Upper lobe of left lung (tissue), 6 donors: Measurements from ENCODE around the gene STAT5A. TPM values are rescaled to one million over a fixed set of nuclear protein-coding genes. Genes with fewer than 3 reads are reported as not detected.

Experiments used
- ATAC-seq, 2 donors: fragments of 200-7000 bp; cut with Tn5 transposase; one replicate each; pipeline ENCODE4 v1.9.1; 2022; ENCODE audit warnings: mild to moderate bottlenecking in 2 of 2, moderate library complexity in 2 of 2; ENCODE audit not compliant: low FRiP score in 2 of 2
- DNase-seq, 2 donors: peaks; one replicate each; pipeline ENCODE4 v3.0.0-alpha.2; 2019 to 2020
- H3K27ac ChIP-seq, 4 donors: fragments of 200-600 bp; sonication (generic); one replicate each; pipeline ENCODE4 v1.5.1; 2016 to 2019
- H3K27me3 ChIP-seq, 4 donors: fragments of 200-600 bp; sonication (generic); one replicate each; pipeline ENCODE4 v1.5.1; 2017 to 2019
- H3K36me3 ChIP-seq, 4 donors: fragments of 200-600 bp; sonication (generic); one replicate each; pipeline ENCODE4 v1.5.1; 2016 to 2019
- H3K4me1 ChIP-seq, 4 donors: fragments of 200-600 bp; sonication (generic); one replicate each; pipeline ENCODE4 v1.5.1; 2018 to 2019
- H3K4me3 ChIP-seq, 4 donors: fragments of 200-600 bp; sonication (generic); one replicate each; pipeline ENCODE4 v1.5.1; 2017 to 2019; ENCODE audit warnings: mild to moderate bottlenecking in 2 of 4, moderate library complexity in 1 of 4
- H3K9me3 ChIP-seq, 4 donors: fragments of 200-600 bp; sonication (generic); one replicate each; pipeline ENCODE4 v1.5.1; 2018 to 2019
- EP300 ChIP-seq, 4 donors: sonication (generic); formaldehyde crosslinking; IDR thresholded peaks; one replicate each; pipeline ENCODE4 v1.5.1; 2017; ENCODE audit warnings: antibody characterized with exemption in 4 of 4, control low read depth in 2 of 4
- POLR2A ChIP-seq, 4 donors: fragments of 450-650 bp; IDR thresholded peaks; one replicate each; pipeline ENCODE4 v1.5.1; 2016 to 2017; ENCODE audit warnings: antibody characterized with exemption in 4 of 4, mild to moderate bottlenecking in 2 of 4
- POLR2AphosphoS5 ChIP-seq, 2 donors: sonication (generic); formaldehyde crosslinking; IDR thresholded peaks; one replicate each; pipeline ENCODE4 v1.5.1; 2017; ENCODE audit warnings: antibody characterized with exemption in 2 of 2
- WGBS, 2 donors: methylation state at CpG; one replicate each; pipeline ENCODE4 v1.1.5; 2017 to 2018; 5-methylcytosine and 5-hydroxymethylcytosine counted together
- total RNA-seq, 6 donors: library from RNA; depleted of rRNA in 4 of 6; stranded (reverse); fragments of >200 nt in 4 of 6; gene quantifications; one replicate each; pipeline versions ENCODE4 v1.1.0 to v1.2.1, GENCODE V29; 2016 to 2021
- TF ChIP-seq, protein P1 (sequence below), 6 experiments: fragments of 450-650 bp in 4 of 6; fragments of 200-600 bp in 2 of 6; sonication (generic) in 2 of 6; IDR thresholded peaks; one replicate each; pipeline ENCODE4 v1.5.1; 2016 to 2019; ENCODE audit warnings: antibody characterized with exemption in 6 of 6
- donor health status: DM: no; HTN: no; CAD: no; lungs with moderate emphysema.
- donor health status: DM: no; HTN: yes; CAD: no; lungs with severe emphysema.

The STAT5A gene
- total RNA-seq, 6 donors from 2014 or later = 33.7 to 119 (median 70.3) TPM

DNA sequence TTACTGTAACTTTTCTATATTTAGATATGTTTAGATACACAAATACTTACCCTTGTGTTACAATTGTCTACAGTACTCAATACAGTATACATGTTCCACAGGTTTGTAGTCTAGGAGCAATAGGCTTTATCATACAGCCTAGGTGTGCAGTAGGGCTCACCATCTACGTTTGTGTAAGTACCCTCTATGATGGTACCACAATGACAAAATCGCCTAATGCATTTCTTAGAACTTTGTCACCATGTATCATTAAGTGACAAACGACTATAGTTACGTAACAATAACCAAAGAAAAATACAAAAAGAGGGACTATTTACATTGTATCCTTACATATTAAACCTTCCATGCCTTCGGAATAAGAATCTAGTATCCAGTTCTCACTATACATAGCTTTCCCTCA, 20.1 kb upstream of the STAT5A start:
- Histone ChIP-seq H3K36me3 (no peaks in the 10 kb centered on the region), H3K27me3 (no peaks in the 10 kb centered on the region), H3K4me1 (peaks cover under 1 to 52% (median 29%) of the 10 kb centered on the region in 4 donors), H3K27ac (no peak overlapping the region), H3K4me3 (no peak overlapping the region), H3K9me3 (no peaks in the 10 kb centered on the region)
- DNase-seq (no peak), ATAC-seq (no peak)
- 82 to 84% methylated on average over 5 of the region's 5 CpGs for WGBS, 2 donors
- TF ChIP-seq, protein P1, sequence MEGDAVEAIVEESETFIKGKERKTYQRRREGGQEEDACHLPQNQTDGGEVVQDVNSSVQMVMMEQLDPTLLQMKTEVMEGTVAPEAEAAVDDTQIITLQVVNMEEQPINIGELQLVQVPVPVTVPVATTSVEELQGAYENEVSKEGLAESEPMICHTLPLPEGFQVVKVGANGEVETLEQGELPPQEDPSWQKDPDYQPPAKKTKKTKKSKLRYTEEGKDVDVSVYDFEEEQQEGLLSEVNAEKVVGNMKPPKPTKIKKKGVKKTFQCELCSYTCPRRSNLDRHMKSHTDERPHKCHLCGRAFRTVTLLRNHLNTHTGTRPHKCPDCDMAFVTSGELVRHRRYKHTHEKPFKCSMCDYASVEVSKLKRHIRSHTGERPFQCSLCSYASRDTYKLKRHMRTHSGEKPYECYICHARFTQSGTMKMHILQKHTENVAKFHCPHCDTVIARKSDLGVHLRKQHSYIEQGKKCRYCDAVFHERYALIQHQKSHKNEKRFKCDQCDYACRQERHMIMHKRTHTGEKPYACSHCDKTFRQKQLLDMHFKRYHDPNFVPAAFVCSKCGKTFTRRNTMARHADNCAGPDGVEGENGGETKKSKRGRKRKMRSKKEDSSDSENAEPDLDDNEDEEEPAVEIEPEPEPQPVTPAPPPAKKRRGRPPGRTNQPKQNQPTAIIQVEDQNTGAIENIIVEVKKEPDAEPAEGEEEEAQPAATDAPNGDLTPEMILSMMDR (IDR thresholded peaks at IDR 0.05) = no peak
- TF ChIP-seq EP300 (IDR thresholded peaks at IDR 0.05) (no peak), POLR2AphosphoS5 (IDR thresholded peaks at IDR 0.05) (no peak), POLR2A (IDR thresholded peaks at IDR 0.05) (no peak)

GRCh38 chr17:42270170-42270535, 18.1 kb upstream of the STAT5A start:
- H3K4me3 ChIP-seq = no peak overlapping the region
- WGBS, 2 donors = 61 to 73% methylated on average over 4 of the region's 4 CpGs
- H3K4me1 ChIP-seq = peaks cover 13 to 71% (median 44%) of the 10 kb centered on the region in 4 donors
- no peak for DNase-seq
- no peak overlapping the region for H3K27ac ChIP-seq
- ATAC-seq = no peak
- TF ChIP-seq, protein P1 (IDR thresholded peaks at IDR 0.05) = no peak
- TF ChIP-seq EP300 (IDR thresholded peaks at IDR 0.05) = no peak
- TF ChIP-seq POLR2AphosphoS5 (IDR thresholded peaks at IDR 0.05) = no peak
- TF ChIP-seq POLR2A (IDR thresholded peaks at IDR 0.05) = no peak
- no peaks in the 10 kb centered on the region for H3K9me3 ChIP-seq
- H3K27me3 ChIP-seq = no peaks in the 10 kb centered on the region
- no peaks in the 10 kb centered on the region for H3K36me3 ChIP-seq

DNA sequence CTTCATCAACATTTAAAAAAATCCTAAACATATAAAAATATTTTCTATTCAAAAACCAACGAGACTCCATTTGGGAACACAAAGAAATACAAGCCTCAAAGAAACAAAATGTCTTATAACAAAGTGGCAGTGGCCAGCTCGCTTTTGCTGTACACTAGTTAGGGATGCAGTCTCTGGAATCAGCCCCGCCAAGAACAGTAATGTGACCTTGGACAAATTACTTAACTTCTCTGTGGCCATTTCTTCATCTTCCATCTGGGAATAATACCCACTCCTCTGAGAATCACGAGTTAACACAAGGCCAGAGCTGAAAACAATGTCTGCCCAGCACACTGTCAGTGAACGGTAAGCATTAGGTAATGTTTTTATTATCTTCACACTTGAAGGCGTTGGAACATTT, 17.7 kb upstream of the STAT5A start:
- DNase-seq = no peak

GRCh38 chr17:42271006-42271778, 17.1 kb upstream of the STAT5A start:
- Histone ChIP-seq H3K36me3 (no peaks in the 10 kb centered on the region), H3K27ac (no peak overlapping the region), H3K4me3 (no peak overlapping the region), H3K9me3 (no peaks in the 10 kb centered on the region), H3K4me1 (peaks cover 13 to 71% (median 46%) of the 10 kb centered on the region in 4 donors), H3K27me3 (no peaks in the 10 kb centered on the region)
- 83 to 86% methylated on average over 3 of the region's 3 CpGs for whole genome bisulfite sequencing, 2 donors
- DNase-seq (no peak), ATAC-seq (no peak)
- no peak for TF ChIP-seq EP300 (IDR thresholded peaks at IDR 0.05)
- TF ChIP-seq, protein P1 (IDR thresholded peaks at IDR 0.05) = no peak
- no peak for TF ChIP-seq POLR2A (IDR thresholded peaks at IDR 0.05)
- TF ChIP-seq POLR2AphosphoS5 (IDR thresholded peaks at IDR 0.05) = no peak

More for the DNA sequence above, 17.7 kb upstream of the STAT5A start:
- no peaks in the 10 kb centered on the region for H3K36me3 ChIP-seq
- no peak overlapping the region for H3K4me3 ChIP-seq
- WGBS, 2 donors = 78 to 79% methylated on average over 6 of the region's 6 CpGs
- H3K4me1 ChIP-seq = peaks cover 13 to 71% (median 46%) of the 10 kb centered on the region in 4 donors
- TF ChIP-seq, protein P1 (IDR thresholded peaks at IDR 0.05) = no peak
- TF ChIP-seq POLR2AphosphoS5 (IDR thresholded peaks at IDR 0.05) = no peak
- H3K27me3 ChIP-seq = no peaks in the 10 kb centered on the region
- no peaks in the 10 kb centered on the region for H3K9me3 ChIP-seq
- no peak overlapping the region for H3K27ac ChIP-seq
- no peak for ATAC-seq

GRCh38 chr17:42271779-42272035, 16.6 kb upstream of the STAT5A start:
- Histone ChIP-seq H3K27me3 (no peaks in the 10 kb centered on the region), H3K27ac (peak overlapping the region in 1 of 4 donors; percentile 21), H3K4me1 (peaks cover 13 to 69% (median 44%) of the 10 kb centered on the region in 4 donors), H3K9me3 (no peaks in the 10 kb centered on the region), H3K36me3 (no peaks in the 10 kb centered on the region), H3K4me3 (no peak overlapping the region)
- no peak for DNase-seq
- TF ChIP-seq, protein P1 (IDR thresholded peaks at IDR 0.05) = no peak
- no peak for TF ChIP-seq POLR2AphosphoS5 (IDR thresholded peaks at IDR 0.05)
- no peak for TF ChIP-seq EP300 (IDR thresholded peaks at IDR 0.05)
- no peak for TF ChIP-seq POLR2A (IDR thresholded peaks at IDR 0.05)
- no peak for ATAC-seq
